H9 (cell line): Measurements from ENCODE around the gene VCAN. TPM values are rescaled to one million over a fixed set of nuclear protein-coding genes. Genes with fewer than 3 reads are reported as not detected.

Experiments
- DNase-seq: peaks from one replicate; pipeline ENCODE4 v3.0.0-alpha.2; 2017
- H2AFZ ChIP-seq: one replicate; pipeline ENCODE4 v1.6.1; 2013; ENCODE audit warnings: mild to moderate bottlenecking, low read length, control low read depth, moderate library complexity
- H2AK5ac ChIP-seq: 2 replicates; pipeline ENCODE4 v1.6.1; 2013; ENCODE audit warnings: low read length, control low read depth, mixed read lengths; ENCODE audit not compliant: insufficient read length
- H2BK120ac ChIP-seq: one replicate; pipeline ENCODE4 v1.6.1; 2013; ENCODE audit warnings: low read depth, mild to moderate bottlenecking, low read length, control low read depth, inconsistent platforms; ENCODE audit not compliant: poor library complexity, severe bottlenecking
- H2BK12ac ChIP-seq: 2 replicates; pipeline ENCODE4 v1.6.1; 2013; ENCODE audit warnings: low read length, control low read depth, mixed read lengths, low read depth; ENCODE audit not compliant: insufficient read length
- H2BK15ac ChIP-seq: 2 replicates; pipeline ENCODE4 v1.6.1; 2013; ENCODE audit warnings: low read depth, low read length, control low read depth
- H2BK20ac ChIP-seq: one replicate; pipeline ENCODE4 v1.6.1; 2013; ENCODE audit warnings: low read depth, mild to moderate bottlenecking, low read length, control low read depth, inconsistent platforms; ENCODE audit not compliant: poor library complexity, severe bottlenecking
- H2BK5ac ChIP-seq: 2 replicates; pipeline ENCODE4 v1.6.1; 2013; ENCODE audit warnings: low read length, control low read depth, mixed read lengths; ENCODE audit not compliant: insufficient read length
- H3K14ac ChIP-seq: 2 replicates; pipeline ENCODE4 v1.6.1; 2013; ENCODE audit warnings: low read length, control low read depth; ENCODE audit not compliant: insufficient read depth
- H3K18ac ChIP-seq: 2 replicates; pipeline ENCODE4 v1.6.1; 2013; ENCODE audit warnings: low read depth, mild to moderate bottlenecking, mixed read lengths, low read length, control low read depth; ENCODE audit not compliant: insufficient read length
- H3K23ac ChIP-seq: 2 replicates; pipeline ENCODE4 v1.6.1; 2013; ENCODE audit warnings: low read length, control low read depth, mixed read lengths, low read depth; ENCODE audit not compliant: insufficient read length
- H3K23me2 ChIP-seq: 2 replicates; pipeline ENCODE4 v1.6.1; 2013; ENCODE audit warnings: low read depth, mild to moderate bottlenecking, mixed read lengths, low read length, control low read depth; ENCODE audit not compliant: insufficient read length, poor library complexity, severe bottlenecking
- H3K27ac ChIP-seq: 2 replicates; pipeline ENCODE4 v1.5.1; 2013; ENCODE audit warnings: low read length, control low read depth, mixed read lengths, low read depth; ENCODE audit not compliant: insufficient read length
- H3K27me3 ChIP-seq: 2 replicates; pipeline ENCODE4 v1.6.1; 2013; ENCODE audit warnings: low read length, control low read depth, inconsistent platforms; ENCODE audit not compliant: insufficient read depth
- H3K4ac ChIP-seq: 2 replicates; pipeline ENCODE4 v1.6.1; 2013; ENCODE audit warnings: low read depth, mild to moderate bottlenecking, control low read depth, inconsistent platforms, low read length, moderate library complexity
- H3K4me1 ChIP-seq: 2 replicates; pipeline ENCODE4 v1.6.1; 2013; ENCODE audit warnings: low read length, control low read depth, inconsistent platforms; ENCODE audit not compliant: insufficient read depth
- H3K4me2 ChIP-seq: 2 replicates; pipeline ENCODE4 v1.6.1; 2013; ENCODE audit warnings: low read length, control low read depth, mixed read lengths; ENCODE audit not compliant: insufficient read length, insufficient read depth
- H3K56ac ChIP-seq: 2 replicates; pipeline ENCODE4 v1.6.1; 2013; ENCODE audit warnings: low read depth, mild to moderate bottlenecking, mixed read lengths, low read length, control low read depth; ENCODE audit not compliant: insufficient read length
- H3K79me1 ChIP-seq: 2 replicates; pipeline ENCODE4 v1.6.1; 2013; ENCODE audit warnings: low read depth, mild to moderate bottlenecking, moderate library complexity, low read length, control low read depth, inconsistent platforms; ENCODE audit not compliant: insufficient read depth, poor library complexity, severe bottlenecking
- H3K79me2 ChIP-seq: 2 replicates; pipeline ENCODE4 v1.6.1; 2013; ENCODE audit warnings: low read length, control low read depth, inconsistent platforms; ENCODE audit not compliant: insufficient read depth
- H3K9ac ChIP-seq: 2 replicates; pipeline ENCODE4 v1.6.1; 2013; ENCODE audit warnings: low read length, control low read depth, mixed read lengths; ENCODE audit not compliant: insufficient read length; ENCODE audit errors: extremely low read depth
- H3K9me3 ChIP-seq: one replicate; pipeline ENCODE4 v1.6.1; 2013; ENCODE audit warnings: low read depth, low read length, inconsistent platforms; ENCODE audit not compliant: control insufficient read depth
- H3T11ph ChIP-seq: one replicate; pipeline ENCODE4 v1.6.1; 2013; ENCODE audit warnings: mild to moderate bottlenecking, low read length, control low read depth, inconsistent platforms
- H4K20me1 ChIP-seq: one replicate; pipeline ENCODE4 v1.6.1; 2013; ENCODE audit not compliant: control insufficient read depth, insufficient read length, insufficient read depth
- H4K5ac ChIP-seq: 2 replicates; pipeline ENCODE4 v1.6.1; 2013; ENCODE audit warnings: low read depth, mild to moderate bottlenecking, mixed read lengths, low read length, control low read depth; ENCODE audit not compliant: insufficient read length
- H4K8ac ChIP-seq: replicated peaks from 2 replicates; pipeline ENCODE4 v1.6.1; 2013; ENCODE audit warnings: low read length, control low read depth, mixed read lengths, low read depth; ENCODE audit not compliant: insufficient read length
- H4K91ac ChIP-seq: 2 replicates; pipeline ENCODE4 v1.6.1; 2013; ENCODE audit warnings: low read depth, mild to moderate bottlenecking, moderate library complexity, mixed read lengths, low read length, control low read depth; ENCODE audit not compliant: insufficient read length
- H3K27ac Mint-ChIP-seq, 3 experiments: 2 replicates in 2 of 3; 3 replicates in 1 of 3; pipeline ENCODE4 v1.8.0; 2020 to 2021; ENCODE audit warnings: mixed read lengths in 3 of 3, mild to moderate bottlenecking in 1 of 3, moderate library complexity in 1 of 3
- H3K27me3 Mint-ChIP-seq: 2 replicates; pipeline ENCODE4 v1.8.0; 2021; ENCODE audit warnings: low read depth, mild to moderate bottlenecking, moderate library complexity, mixed read lengths
- H3K36me3 Mint-ChIP-seq, 3 experiments: 2 replicates in 2 of 3; 3 replicates in 1 of 3; pipeline ENCODE4 v1.8.0; 2020 to 2021; ENCODE audit warnings: low read depth in 3 of 3, mixed read lengths in 3 of 3; ENCODE audit not compliant: insufficient read depth in 1 of 3
- H3K4me1 Mint-ChIP-seq, 2 experiments: 2 replicates each; pipeline ENCODE4 v1.8.0; 2020; ENCODE audit warnings: mixed read lengths in 2 of 2
- H3K4me3 Mint-ChIP-seq, 2 experiments: 2 replicates in 1 of 2; 3 replicates in 1 of 2; pipeline ENCODE4 v1.8.0; 2020 to 2021; ENCODE audit warnings: mild to moderate bottlenecking in 2 of 2, mixed read lengths in 2 of 2, moderate library complexity in 1 of 2
- H3K9me3 Mint-ChIP-seq, 2 experiments: 2 replicates in 1 of 2; 3 replicates in 1 of 2; pipeline ENCODE4 v1.8.0; 2020; ENCODE audit warnings: mild to moderate bottlenecking in 2 of 2, mixed read lengths in 2 of 2, moderate library complexity in 1 of 2
- WGBS: extraction: QIAGEN DNeasy Blood & Tissue Kit; methylation state at CpG from one replicate; pipeline ENCODE4 v1.1.7; 2013; ENCODE audit warnings: missing lambda C conversion rate, low lambda C conversion rate, mixed read lengths; ENCODE audit not compliant: insufficient read length; ENCODE audit errors: extremely low coverage; 5-methylcytosine and 5-hydroxymethylcytosine counted together
- total RNA-seq: library from RNA; stranded (reverse); gene quantifications from 2 replicates; pipeline ENCODE4 v1.2.1, GENCODE V29; 2021
- TF ChIP-seq, protein P1 (sequence below): fragments of 200-600 bp; sonication (generic); conservative IDR thresholded peaks from 3 replicates; pipeline ENCODE4 v1.8.0; 2021; ENCODE audit warnings: antibody characterized with exemption, mild to moderate bottlenecking

The VCAN gene
- total RNA-seq, 1 experiment from 2014 or later = 278 TPM

DNA sequence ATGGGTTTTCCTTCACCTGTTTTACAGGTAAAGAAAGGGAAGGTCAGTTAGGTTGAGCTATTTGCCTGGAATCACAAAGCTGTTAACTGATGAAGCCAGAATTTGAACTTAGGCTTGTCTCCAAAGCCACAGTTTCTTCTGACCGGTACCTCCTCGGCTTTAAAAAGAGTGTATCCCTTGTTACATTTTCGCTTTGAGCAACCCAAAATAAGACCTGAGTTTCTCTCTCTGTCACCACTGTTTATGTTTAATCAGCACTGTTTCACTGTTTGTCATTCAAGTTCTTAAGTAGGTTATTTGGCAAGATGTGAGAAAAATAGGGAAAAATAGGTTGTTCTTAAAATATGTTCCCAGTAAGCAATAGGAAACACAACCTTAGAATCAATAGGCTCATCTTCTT, 84.6 kb downstream of the VCAN start:
- Histone ChIP-seq H3K27ac (no peak overlapping the region), H2BK120ac (no peak overlapping the region), H2BK20ac (no peak overlapping the region), H2AFZ (no peak overlapping the region), H2BK15ac (no peak overlapping the region), H3K18ac (no peak overlapping the region), H4K20me1 (no peaks in the 10 kb centered on the region), H3K23ac (no peak overlapping the region), H3K4ac (no peak overlapping the region), H3K4me2 (no peak overlapping the region), H4K8ac (no peak overlapping the region), H3K79me1 (no peaks in the 10 kb centered on the region), H3K23me2 (no peaks in the 10 kb centered on the region), H2AK5ac (no peak overlapping the region), H3K4me1 (no peaks in the 10 kb centered on the region), H2BK5ac (no peak overlapping the region), H3K79me2 (no peaks in the 10 kb centered on the region), H3K56ac (no peak overlapping the region), H4K91ac (no peak overlapping the region), H3K9ac (no peak overlapping the region), H3K14ac (no peak overlapping the region), H4K5ac (no peak overlapping the region), H3K27me3 (no peaks in the 10 kb centered on the region), H2BK12ac (no peak overlapping the region), H3T11ph (no peak overlapping the region), H3K9me3 (no peaks in the 10 kb centered on the region)
- H3K27ac Mint-ChIP-seq = 0 out of 7 replicates have a peak overlapping the region, but pooled peaks of 1 of the 3 experiments have one; percentile 40
- DNase-seq = no peak
- H3K36me3 Mint-ChIP-seq = peaks cover 6 to 81% (median 53%) of the 10 kb centered on the region in 3 experiments; a peak in 5 of 7 replicates
- no peaks in the 10 kb centered on the region for H3K27me3 Mint-ChIP-seq
- no peaks in the 10 kb centered on the region for H3K4me1 Mint-ChIP-seq
- no peaks in the 10 kb centered on the region for H3K9me3 Mint-ChIP-seq
- H3K4me3 Mint-ChIP-seq = no peak overlapping the region
- TF ChIP-seq, protein P1, sequence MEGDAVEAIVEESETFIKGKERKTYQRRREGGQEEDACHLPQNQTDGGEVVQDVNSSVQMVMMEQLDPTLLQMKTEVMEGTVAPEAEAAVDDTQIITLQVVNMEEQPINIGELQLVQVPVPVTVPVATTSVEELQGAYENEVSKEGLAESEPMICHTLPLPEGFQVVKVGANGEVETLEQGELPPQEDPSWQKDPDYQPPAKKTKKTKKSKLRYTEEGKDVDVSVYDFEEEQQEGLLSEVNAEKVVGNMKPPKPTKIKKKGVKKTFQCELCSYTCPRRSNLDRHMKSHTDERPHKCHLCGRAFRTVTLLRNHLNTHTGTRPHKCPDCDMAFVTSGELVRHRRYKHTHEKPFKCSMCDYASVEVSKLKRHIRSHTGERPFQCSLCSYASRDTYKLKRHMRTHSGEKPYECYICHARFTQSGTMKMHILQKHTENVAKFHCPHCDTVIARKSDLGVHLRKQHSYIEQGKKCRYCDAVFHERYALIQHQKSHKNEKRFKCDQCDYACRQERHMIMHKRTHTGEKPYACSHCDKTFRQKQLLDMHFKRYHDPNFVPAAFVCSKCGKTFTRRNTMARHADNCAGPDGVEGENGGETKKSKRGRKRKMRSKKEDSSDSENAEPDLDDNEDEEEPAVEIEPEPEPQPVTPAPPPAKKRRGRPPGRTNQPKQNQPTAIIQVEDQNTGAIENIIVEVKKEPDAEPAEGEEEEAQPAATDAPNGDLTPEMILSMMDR = no peak
- WGBS = no CpG with 5 or more reads among the region's 3 CpGs
